ENCODE measurements around the gene CLPSL1. TPM values are rescaled to one million over a fixed set of nuclear protein-coding genes. Genes with fewer than 3 reads are reported as not detected.

Gene CLPSL1
- total and polyA plus RNA-seq, 2 of the 13 experiments (the other 11 are each of a cell fraction or from before 2014, with no cell fraction given) = not detected

- TF ChIP-seq KIAA2018 (CRISPR knock-in tag; IDR thresholded peaks at IDR 0.05; ENCODE audit: borderline replicate concordance) (no peak), HOXA5 (CRISPR knock-in tag; IDR thresholded peaks at IDR 0.05) (no peak), MEIS1 (CRISPR knock-in tag; IDR thresholded peaks at IDR 0.05; ENCODE audit: borderline replicate concordance) (peak; percentile 48; the same call in 1 of the 2 replicates), ZNF598 (CRISPR knock-in tag; IDR thresholded peaks at IDR 0.05; ENCODE audit: borderline replicate concordance) (peak; percentile 68; the same call in 1 of the 2 replicates), KDM4B (CRISPR knock-in tag; IDR thresholded peaks at IDR 0.05) (no peak), ZNF512B (CRISPR knock-in tag; IDR thresholded peaks at IDR 0.05; ENCODE audit: borderline replicate concordance) (no peak), KAT2B (IDR thresholded peaks at IDR 0.05; ENCODE audit: borderline replicate concordance, low read depth, low read length) (no peak), MAFK (conservative IDR thresholded peaks at IDR 0.05 in 1 of 2, IDR thresholded peaks at IDR 0.05 in 1 of 2; ENCODE audit: low read length in 2 of 2) (no peak), CERS6 (CRISPR knock-in tag; IDR thresholded peaks at IDR 0.05) (no peak), ZIK1 (CRISPR knock-in tag; IDR thresholded peaks at IDR 0.05; ENCODE audit: borderline replicate concordance, low read depth) (peak; percentile 56; the same call in 1 of the 2 replicates), ZSCAN21 (CRISPR knock-in tag; IDR thresholded peaks at IDR 0.05; ENCODE audit: borderline replicate concordance) (peak; percentile 49; the same call in 1 of the 2 replicates)
- TF ChIP-seq, protein P1, sequence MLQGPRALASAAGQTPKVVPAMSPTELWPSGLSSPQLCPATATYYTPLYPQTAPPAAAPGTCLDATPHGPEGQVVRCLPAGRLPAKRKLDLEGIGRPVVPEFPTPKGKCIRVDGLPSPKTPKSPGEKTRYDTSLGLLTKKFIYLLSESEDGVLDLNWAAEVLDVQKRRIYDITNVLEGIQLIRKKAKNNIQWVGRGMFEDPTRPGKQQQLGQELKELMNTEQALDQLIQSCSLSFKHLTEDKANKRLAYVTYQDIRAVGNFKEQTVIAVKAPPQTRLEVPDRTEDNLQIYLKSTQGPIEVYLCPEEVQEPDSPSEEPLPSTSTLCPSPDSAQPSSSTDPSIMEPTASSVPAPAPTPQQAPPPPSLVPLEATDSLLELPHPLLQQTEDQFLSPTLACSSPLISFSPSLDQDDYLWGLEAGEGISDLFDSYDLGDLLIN (CRISPR knock-in tag; IDR thresholded peaks at IDR 0.05; ENCODE audit: borderline replicate concordance) = no peak
- TF ChIP-seq, protein P2, sequence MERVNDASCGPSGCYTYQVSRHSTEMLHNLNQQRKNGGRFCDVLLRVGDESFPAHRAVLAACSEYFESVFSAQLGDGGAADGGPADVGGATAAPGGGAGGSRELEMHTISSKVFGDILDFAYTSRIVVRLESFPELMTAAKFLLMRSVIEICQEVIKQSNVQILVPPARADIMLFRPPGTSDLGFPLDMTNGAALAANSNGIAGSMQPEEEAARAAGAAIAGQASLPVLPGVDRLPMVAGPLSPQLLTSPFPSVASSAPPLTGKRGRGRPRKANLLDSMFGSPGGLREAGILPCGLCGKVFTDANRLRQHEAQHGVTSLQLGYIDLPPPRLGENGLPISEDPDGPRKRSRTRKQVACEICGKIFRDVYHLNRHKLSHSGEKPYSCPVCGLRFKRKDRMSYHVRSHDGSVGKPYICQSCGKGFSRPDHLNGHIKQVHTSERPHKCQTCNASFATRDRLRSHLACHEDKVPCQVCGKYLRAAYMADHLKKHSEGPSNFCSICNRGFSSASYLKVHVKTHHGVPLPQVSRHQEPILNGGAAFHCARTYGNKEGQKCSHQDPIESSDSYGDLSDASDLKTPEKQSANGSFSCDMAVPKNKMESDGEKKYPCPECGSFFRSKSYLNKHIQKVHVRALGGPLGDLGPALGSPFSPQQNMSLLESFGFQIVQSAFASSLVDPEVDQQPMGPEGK (CRISPR knock-in tag; IDR thresholded peaks at IDR 0.05) = no peak; the same call in 1 of the 2 replicates
These were observed 38.0 kb upstream of the CLPSL1 start (continued) for GRCh38 chr6:35742842-35743241.
